ENCODE measurements around the gene COG2. TPM values are rescaled to one million over a fixed set of nuclear protein-coding genes. Genes with fewer than 3 reads are reported as not detected.
A peak's percentile ranks its signal among the peaks of the same experiment; 100 is the strongest.

The COG2 gene
- total RNA-seq, 2 donors from 2014 or later = 42.0 to 53.8 TPM

GRCh38 chr1:230730977-230731376 is 88.7 kb downstream of the COG2 start:
- intact Hi-C loops (cut with DNase I) = no loop called here

GRCh38 chr1:230735447-230735846 is 93.2 kb downstream of the COG2 start:
- H3K27me3 ChIP-seq = no peaks in the 10 kb centered on the region

More at GRCh38 chr1:230730977-230731376, 88.7 kb downstream of the COG2 start:
- Histone ChIP-seq H3K36me3 (no peaks in the 10 kb centered on the region), H3K4me3 (no peak overlapping the region), H3K27me3 (no peaks in the 10 kb centered on the region), H3K9ac (ENCODE audit: low read depth in 2 of 2, low read length in 2 of 2) (no peak overlapping the region), H3K9me3 (no peaks in the 10 kb centered on the region), H3K27ac (no peak overlapping the region), H3K4me1 (peaks cover 7% of the 10 kb centered on the region)
- no peak for DNase-seq
- TF ChIP-seq, protein P1, sequence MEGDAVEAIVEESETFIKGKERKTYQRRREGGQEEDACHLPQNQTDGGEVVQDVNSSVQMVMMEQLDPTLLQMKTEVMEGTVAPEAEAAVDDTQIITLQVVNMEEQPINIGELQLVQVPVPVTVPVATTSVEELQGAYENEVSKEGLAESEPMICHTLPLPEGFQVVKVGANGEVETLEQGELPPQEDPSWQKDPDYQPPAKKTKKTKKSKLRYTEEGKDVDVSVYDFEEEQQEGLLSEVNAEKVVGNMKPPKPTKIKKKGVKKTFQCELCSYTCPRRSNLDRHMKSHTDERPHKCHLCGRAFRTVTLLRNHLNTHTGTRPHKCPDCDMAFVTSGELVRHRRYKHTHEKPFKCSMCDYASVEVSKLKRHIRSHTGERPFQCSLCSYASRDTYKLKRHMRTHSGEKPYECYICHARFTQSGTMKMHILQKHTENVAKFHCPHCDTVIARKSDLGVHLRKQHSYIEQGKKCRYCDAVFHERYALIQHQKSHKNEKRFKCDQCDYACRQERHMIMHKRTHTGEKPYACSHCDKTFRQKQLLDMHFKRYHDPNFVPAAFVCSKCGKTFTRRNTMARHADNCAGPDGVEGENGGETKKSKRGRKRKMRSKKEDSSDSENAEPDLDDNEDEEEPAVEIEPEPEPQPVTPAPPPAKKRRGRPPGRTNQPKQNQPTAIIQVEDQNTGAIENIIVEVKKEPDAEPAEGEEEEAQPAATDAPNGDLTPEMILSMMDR (IDR thresholded peaks at IDR 0.05) = no peak

DNA sequence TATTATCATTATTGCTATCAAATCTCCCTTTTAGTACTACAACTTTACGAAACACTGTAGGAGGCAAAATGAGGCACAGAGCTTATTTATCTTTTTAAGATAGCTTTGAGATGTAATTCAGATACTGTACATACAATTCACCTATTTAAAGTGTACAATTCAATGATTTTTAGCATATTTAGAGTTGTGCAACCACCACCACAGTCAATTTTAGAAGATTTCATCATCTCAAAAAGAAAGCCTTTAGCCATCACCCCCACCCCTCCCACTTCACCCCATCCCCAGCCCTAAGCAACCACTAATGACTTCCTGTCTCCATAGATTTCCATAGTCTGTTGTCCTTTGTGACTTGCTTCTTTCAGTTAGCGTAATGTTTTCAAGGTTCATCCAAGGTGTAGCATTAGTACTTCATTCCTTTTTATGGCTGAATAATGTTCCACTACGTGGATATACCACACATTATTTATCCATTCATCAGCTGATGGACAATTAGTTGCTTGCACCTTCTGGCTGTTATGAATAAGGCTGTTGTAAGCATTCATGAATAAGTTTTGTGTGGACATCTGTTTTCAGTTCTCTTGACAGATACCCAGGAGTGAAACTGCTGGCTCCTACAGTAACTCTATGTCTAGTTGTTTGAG is 95.5 kb downstream of the COG2 start:
- Histone ChIP-seq H3K4me3 (no peak overlapping the region), H3K27me3 (no peaks in the 10 kb centered on the region), H3K9me3 (no peaks in the 10 kb centered on the region), H3K4me1 (no peaks in the 10 kb centered on the region), H3K36me3 (no peaks in the 10 kb centered on the region), H3K27ac (no peak overlapping the region), H3K9ac (ENCODE audit: low read depth in 2 of 2, low read length in 2 of 2) (no peak overlapping the region)
- TF ChIP-seq, protein P1 (IDR thresholded peaks at IDR 0.05) = no peak
- intact Hi-C loops (cut with DNase I) = no loop called here
- no peak for DNase-seq

More at GRCh38 chr1:230735447-230735846, 93.2 kb downstream of the COG2 start:
- Histone ChIP-seq H3K36me3 (no peaks in the 10 kb centered on the region), H3K27ac (no peak overlapping the region), H3K9ac (ENCODE audit: low read depth in 2 of 2, low read length in 2 of 2) (peak overlapping the region in 1 of 2 donors; percentile 24), H3K4me1 (no peaks in the 10 kb centered on the region), H3K4me3 (no peak overlapping the region), H3K9me3 (no peaks in the 10 kb centered on the region)
- TF ChIP-seq, protein P1 (IDR thresholded peaks at IDR 0.05) = no peak
- DNase-seq = peak; percentile 46
- intact Hi-C loops (cut with DNase I) = no loop called here

GRCh38 chr1:230739564-230740290 is 97.4 kb downstream of the COG2 start:
- no peak overlapping the region for H3K4me3 ChIP-seq
- no peaks in the 10 kb centered on the region for H3K9me3 ChIP-seq
- intact Hi-C loops (cut with DNase I) = no loop called here
- no peaks in the 10 kb centered on the region for H3K4me1 ChIP-seq
- H3K27me3 ChIP-seq = no peaks in the 10 kb centered on the region
- TF ChIP-seq, protein P1 (IDR thresholded peaks at IDR 0.05) = no peak
- no peak overlapping the region for H3K9ac ChIP-seq (ENCODE audit: low read depth in 2 of 2, low read length in 2 of 2)
- no peak for DNase-seq
- H3K36me3 ChIP-seq = no peaks in the 10 kb centered on the region
- no peak overlapping the region for H3K27ac ChIP-seq

Other genes starting within 250 kb of the COG2 start
- 10 to 100 TPM in 1 of 2 donors, 1 to 10 TPM in 1; 6.4 to 14.8 TPM for gene PGBD5, start 216.1 kb upstream of the COG2 start, total RNA-seq
- 1 to 10 TPM; 4.1 to 5.3 TPM for gene AGT, start 71.6 kb downstream of the COG2 start, total RNA-seq
- gene CAPN9, start 104.9 kb downstream of the COG2 start, total RNA-seq = 10 to 100 TPM; 14.3 to 36.3 TPM
- 10 to 100 TPM; 19.1 to 24.6 TPM for gene C1orf198, start 226.0 kb downstream of the COG2 start, total RNA-seq

All from colonic mucosa (tissue), 4 donors.